ENCODE results near the gene ZEB2.

GRCh38 chr2:144552821-144553220, 32.9 kb upstream of the ZEB2 start:
- TF ChIP-seq CTCF (IDR thresholded peaks at IDR 0.05) = no peak
- no peak for TF ChIP-seq POLR2A (IDR thresholded peaks at IDR 0.05)

All from thyroid gland (tissue), 4 donors.